SK-N-SH (cell line): ENCODE data around the gene C1GALT1. TPM values are rescaled to one million over a fixed set of nuclear protein-coding genes. Genes with fewer than 3 reads are reported as not detected.

ENCODE experiments used
- CTCF ChIA-PET: fragments of 300-600, 350-600 bp; formaldehyde crosslinking; extraction: SDS; loops from one replicate; lab custom pipeline; 2021; lab: Yijun Ruan, JAX
- POLR2A ChIA-PET: fragments of 350-600 bp; sonication (Branson Sonifier 250); formaldehyde crosslinking; extraction: SDS; loops from one replicate; lab custom pipeline; 2020; ENCODE audit warnings: antibody characterized with exemption, inconsistent platforms; lab: Yijun Ruan, JAX
- DNase-seq: peaks from one replicate; pipeline ENCODE4 v3.0.0; 2012
- H2AFZ ChIP-seq: fragments of 200-600 bp; sonication (generic); 2 replicates; pipeline ENCODE4 v1.8.1; 2016; ENCODE audit warnings: antibody characterized with exemption, mild to moderate bottlenecking, low read depth
- H3F3A ChIP-seq: fragments of 200-600 bp; sonication (generic); replicated peaks from 2 replicates; pipeline ENCODE3; 2016; ENCODE audit warnings: antibody characterized with exemption, mild to moderate bottlenecking; ENCODE audit not compliant: insufficient read depth
- H3K27ac ChIP-seq, 2 experiments: fragments of 200-500 bp in 1 of 2; fragments of 200-600 bp in 1 of 2; sonication (Bioruptor generic) in 1 of 2; sonication (generic), shearing (Covaris generic) in 1 of 2; 2 replicates each; pipeline versions ENCODE4 v1.5.1 to v1.6.1; 2014 to 2016; ENCODE audit warnings: low read depth in 2 of 2, inconsistent platforms in 1 of 2, low read length in 1 of 2, mild to moderate bottlenecking in 1 of 2, mixed read lengths in 1 of 2
- H3K27me3 ChIP-seq: fragments of 200-600 bp; sonication (generic), shearing (Covaris generic); 2 replicates; pipeline ENCODE4 v1.6.1; 2016; ENCODE audit warnings: mixed run types; ENCODE audit not compliant: insufficient read depth
- H3K36me3 ChIP-seq, 2 experiments: fragments of 200-500 bp in 1 of 2; fragments of 200-600 bp in 1 of 2; sonication (Bioruptor generic) in 1 of 2; sonication (generic) in 1 of 2; replicated peaks in 1 of 2; 2 replicates each; pipeline versions ENCODE3 to v1.5.1; 2014 to 2016; ENCODE audit warnings: low read length in 1 of 2, mild to moderate bottlenecking in 1 of 2; ENCODE audit not compliant: insufficient read depth in 2 of 2, control insufficient read depth in 1 of 2
- H3K4me1 ChIP-seq, 2 experiments: fragments of 200-500 bp in 1 of 2; fragments of 200-600 bp in 1 of 2; sonication (Bioruptor generic) in 1 of 2; sonication (generic), shearing (Covaris generic) in 1 of 2; 2 replicates each; pipeline versions ENCODE4 v1.5.1 to v1.6.1; 2014 to 2016; ENCODE audit warnings: low read depth in 1 of 2, low read length in 1 of 2, mixed run types in 1 of 2; ENCODE audit not compliant: insufficient read depth in 2 of 2, control insufficient read depth in 1 of 2
- H3K4me2 ChIP-seq: fragments of 200-600 bp; sonication (generic), shearing (Covaris generic); 2 replicates; pipeline ENCODE4 v1.6.1; 2017; ENCODE audit warnings: mixed run types
- H3K4me3 ChIP-seq, 2 experiments: fragments of 200-500 bp in 1 of 2; fragments of 200-600 bp in 1 of 2; sonication (Bioruptor generic) in 1 of 2; sonication (generic), shearing (Covaris generic) in 1 of 2; 2 replicates each; pipeline versions ENCODE4 v1.5.1 to v1.8.1; 2014 to 2016; ENCODE audit warnings: low read depth in 2 of 2, inconsistent platforms in 1 of 2, low read length in 1 of 2, mild to moderate bottlenecking in 1 of 2, mixed read lengths in 1 of 2, moderate library complexity in 1 of 2
- H3K79me2 ChIP-seq: fragments of 200-600 bp; sonication (generic); 2 replicates; pipeline ENCODE4 v1.8.1; 2017; ENCODE audit warnings: mild to moderate bottlenecking; ENCODE audit not compliant: insufficient read depth
- H3K9ac ChIP-seq: fragments of 200-600 bp; sonication (generic); 2 replicates; pipeline ENCODE4 v1.6.1; 2017; ENCODE audit warnings: mixed run types
- H3K9me2 ChIP-seq: fragments of 200-600 bp; sonication (generic); 2 replicates; pipeline ENCODE4 v1.6.1; 2017; ENCODE audit warnings: mixed run types
- H3K9me3 ChIP-seq: fragments of 200-600 bp; sonication (generic); 2 replicates; pipeline ENCODE4 v1.6.1; 2017; ENCODE audit warnings: mixed run types, mild to moderate bottlenecking, moderate library complexity
- H4K20me1 ChIP-seq: fragments of 200-600 bp; sonication (generic); 2 replicates; pipeline ENCODE4 v1.6.1; 2017; ENCODE audit warnings: mild to moderate bottlenecking, mixed run types; ENCODE audit not compliant: insufficient read depth
- FOSL2 ChIP-seq: IDR thresholded peaks from 2 replicates; pipeline ENCODE4 v1.4.0; 2012; ENCODE audit warnings: low read depth, mild to moderate bottlenecking, moderate library complexity, borderline replicate concordance
- GATA2 ChIP-seq: sonication (generic); formaldehyde crosslinking; IDR thresholded peaks from 2 replicates; pipeline ENCODE4 v1.5.0; 2020; ENCODE audit warnings: mild to moderate bottlenecking, missing genetic modification reagents
- JUND ChIP-seq: IDR thresholded peaks from 2 replicates; pipeline ENCODE4 v1.4.0; 2012
- RAD21 ChIP-seq: IDR thresholded peaks from 2 replicates; pipeline ENCODE4 v1.6.1; 2012; ENCODE audit warnings: mild to moderate bottlenecking, low read length
- SIN3A ChIP-seq: IDR thresholded peaks from 2 replicates; pipeline ENCODE4 v1.6.1; 2012; ENCODE audit warnings: low read depth, mild to moderate bottlenecking, low read length, moderate library complexity, borderline replicate concordance
- WGBS: methylation state at CpG from one replicate; pipeline ENCODE4 v1.1.6; 2017; ENCODE audit warnings: low lambda C conversion rate; 5-methylcytosine and 5-hydroxymethylcytosine counted together
- polyA plus RNA-seq, 3 experiments: library from polyadenylated mRNA; depleted of rRNA; stranded (reverse); fragments of >200 nt; gene quantifications; 2 replicates each; pipeline ENCODE4 v1.2.3, GENCODE V29; 2012
- TF ChIP-seq, protein P1 (sequence below): fragments of 150-350 bp; IDR thresholded peaks from 2 replicates; pipeline ENCODE4 v1.6.1; 2017; ENCODE audit warnings: antibody characterized with exemption, low read length, low read depth, borderline replicate concordance
- TF ChIP-seq, protein P2 (sequence below): IDR thresholded peaks from 2 replicates; pipeline ENCODE4 v1.6.1; 2012; ENCODE audit warnings: mild to moderate bottlenecking, low read depth, low read length, moderate library complexity
- TF ChIP-seq, protein P3 (sequence below): IDR thresholded peaks from 2 replicates; pipeline ENCODE4; 2012

Gene C1GALT1
- polyA plus RNA-seq, 1 of the 3 experiments (the other 2 are of a cell fraction) = 15.2 TPM

DNA sequence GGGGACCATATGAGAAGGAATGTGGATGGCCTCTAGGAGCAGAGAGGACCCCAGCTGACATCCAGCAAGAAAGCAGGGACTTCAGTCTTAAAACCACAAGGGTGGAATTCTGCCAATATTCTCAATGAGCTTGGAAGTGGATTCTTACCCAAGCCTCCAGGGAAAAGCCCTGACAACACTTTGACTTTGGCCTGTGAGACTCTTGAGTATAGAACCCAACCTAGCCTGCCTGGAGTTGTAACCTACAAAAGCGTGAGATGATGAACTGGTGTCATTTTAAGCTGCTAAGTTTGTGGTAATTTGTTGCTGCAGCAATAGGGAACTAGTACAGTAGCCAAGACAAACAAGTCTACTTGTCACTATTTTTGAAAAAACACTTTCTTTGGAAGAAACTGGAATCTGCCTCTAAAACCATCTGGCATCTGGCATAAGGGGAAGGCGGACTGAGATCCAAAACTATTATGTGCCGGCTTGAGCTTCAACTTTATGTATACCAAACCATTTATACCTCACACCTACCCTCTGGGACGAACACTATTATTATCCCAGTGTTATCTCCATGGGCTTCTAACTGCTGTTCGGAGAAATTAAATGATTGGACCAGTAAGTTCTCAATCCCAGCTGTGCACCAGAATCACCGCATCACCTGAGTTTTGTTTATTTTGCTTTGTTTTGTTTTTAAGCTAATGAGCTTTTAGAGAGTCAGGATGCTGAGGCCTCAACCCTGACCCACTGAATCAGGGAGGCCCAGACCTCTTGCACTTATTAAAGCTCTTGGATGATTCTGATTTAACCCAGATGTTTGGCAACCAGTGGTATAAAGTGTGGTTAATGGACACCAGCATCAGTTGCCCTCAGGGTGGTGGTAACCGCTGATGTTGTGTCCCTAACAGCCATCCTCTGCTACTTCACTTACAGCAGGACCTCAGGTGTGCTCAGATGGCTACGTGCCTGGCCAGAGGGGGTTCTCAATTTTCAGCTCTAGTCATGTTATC, 83.0 kb downstream of the C1GALT1 start:
- H3K4me2 ChIP-seq = no peak overlapping the region
- 65% methylated on average over 8 of the region's 8 CpGs for WGBS
- H3K9me3 ChIP-seq = no peaks in the 10 kb centered on the region
- peak; percentile 44 for DNase-seq
- no peaks in the 10 kb centered on the region for H3K27me3 ChIP-seq
- ChIA-PET CTCF (interaction anchor here (0.6 to 1.7 kb wide), 6 partner anchors 8 to 273 kb away, joined by 3 to 6 read pairs (median 3); partner anchors contain the start of gene C1GALT1), POLR2A (no interaction called here)
- no peak overlapping the region for H3K9ac ChIP-seq
- no peaks in the 10 kb centered on the region for H3K79me2 ChIP-seq
- no peak overlapping the region for H3K4me3 ChIP-seq
- no peaks in the 10 kb centered on the region for H3F3A ChIP-seq
- H3K4me1 ChIP-seq = peaks cover 0 to 7% of the 10 kb centered on the region in 2 experiments; a peak in 1 of 4 replicates
- no peak for TF ChIP-seq JUND
- TF ChIP-seq FOSL2 = no peak
- no peak for TF ChIP-seq RAD21
- TF ChIP-seq, protein P1, sequence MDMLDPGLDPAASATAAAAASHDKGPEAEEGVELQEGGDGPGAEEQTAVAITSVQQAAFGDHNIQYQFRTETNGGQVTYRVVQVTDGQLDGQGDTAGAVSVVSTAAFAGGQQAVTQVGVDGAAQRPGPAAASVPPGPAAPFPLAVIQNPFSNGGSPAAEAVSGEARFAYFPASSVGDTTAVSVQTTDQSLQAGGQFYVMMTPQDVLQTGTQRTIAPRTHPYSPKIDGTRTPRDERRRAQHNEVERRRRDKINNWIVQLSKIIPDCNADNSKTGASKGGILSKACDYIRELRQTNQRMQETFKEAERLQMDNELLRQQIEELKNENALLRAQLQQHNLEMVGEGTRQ = no peak
- TF ChIP-seq, protein P2, sequence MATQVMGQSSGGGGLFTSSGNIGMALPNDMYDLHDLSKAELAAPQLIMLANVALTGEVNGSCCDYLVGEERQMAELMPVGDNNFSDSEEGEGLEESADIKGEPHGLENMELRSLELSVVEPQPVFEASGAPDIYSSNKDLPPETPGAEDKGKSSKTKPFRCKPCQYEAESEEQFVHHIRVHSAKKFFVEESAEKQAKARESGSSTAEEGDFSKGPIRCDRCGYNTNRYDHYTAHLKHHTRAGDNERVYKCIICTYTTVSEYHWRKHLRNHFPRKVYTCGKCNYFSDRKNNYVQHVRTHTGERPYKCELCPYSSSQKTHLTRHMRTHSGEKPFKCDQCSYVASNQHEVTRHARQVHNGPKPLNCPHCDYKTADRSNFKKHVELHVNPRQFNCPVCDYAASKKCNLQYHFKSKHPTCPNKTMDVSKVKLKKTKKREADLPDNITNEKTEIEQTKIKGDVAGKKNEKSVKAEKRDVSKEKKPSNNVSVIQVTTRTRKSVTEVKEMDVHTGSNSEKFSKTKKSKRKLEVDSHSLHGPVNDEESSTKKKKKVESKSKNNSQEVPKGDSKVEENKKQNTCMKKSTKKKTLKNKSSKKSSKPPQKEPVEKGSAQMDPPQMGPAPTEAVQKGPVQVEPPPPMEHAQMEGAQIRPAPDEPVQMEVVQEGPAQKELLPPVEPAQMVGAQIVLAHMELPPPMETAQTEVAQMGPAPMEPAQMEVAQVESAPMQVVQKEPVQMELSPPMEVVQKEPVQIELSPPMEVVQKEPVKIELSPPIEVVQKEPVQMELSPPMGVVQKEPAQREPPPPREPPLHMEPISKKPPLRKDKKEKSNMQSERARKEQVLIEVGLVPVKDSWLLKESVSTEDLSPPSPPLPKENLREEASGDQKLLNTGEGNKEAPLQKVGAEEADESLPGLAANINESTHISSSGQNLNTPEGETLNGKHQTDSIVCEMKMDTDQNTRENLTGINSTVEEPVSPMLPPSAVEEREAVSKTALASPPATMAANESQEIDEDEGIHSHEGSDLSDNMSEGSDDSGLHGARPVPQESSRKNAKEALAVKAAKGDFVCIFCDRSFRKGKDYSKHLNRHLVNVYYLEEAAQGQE = no peak
- no peaks in the 10 kb centered on the region for H3K36me3 ChIP-seq
- no peaks in the 10 kb centered on the region for H3K9me2 ChIP-seq
- no peak overlapping the region for H2AFZ ChIP-seq
- no peak overlapping the region; a peak in 1 of 4 replicates for H3K27ac ChIP-seq
- no peaks in the 10 kb centered on the region for H4K20me1 ChIP-seq

DNA sequence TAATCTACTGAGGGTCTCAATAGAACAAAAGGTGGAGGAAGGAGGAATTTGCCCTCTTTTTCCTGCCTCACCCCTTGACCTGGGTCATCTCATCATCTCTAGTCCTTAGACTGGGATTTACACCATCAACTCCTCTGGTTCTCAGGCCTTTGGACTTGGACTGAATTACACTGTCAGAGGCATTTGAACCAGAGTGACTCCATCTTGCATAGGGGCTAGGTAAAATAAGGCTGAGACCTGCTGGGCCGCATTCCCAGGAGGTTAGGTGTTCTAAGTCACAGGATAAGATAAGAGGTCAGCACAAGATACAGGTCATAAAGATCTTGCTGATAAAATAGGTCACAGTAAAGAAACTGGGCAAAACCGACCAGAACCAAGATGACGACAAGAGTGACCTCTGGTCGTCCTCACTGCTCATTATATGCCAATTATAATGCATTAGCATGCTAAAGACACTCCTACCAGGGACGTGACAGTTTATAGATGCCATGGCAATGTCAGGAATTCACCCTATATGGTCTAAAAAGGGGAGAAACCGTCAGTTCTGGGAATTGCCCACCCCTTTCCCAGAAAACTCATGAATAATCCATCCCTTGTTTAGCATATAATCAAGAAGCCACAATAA, 84.0 kb downstream of the C1GALT1 start:
- 51% methylated on average over 6 of the region's 6 CpGs for WGBS
- Histone ChIP-seq H3K9ac (no peak overlapping the region), H3K36me3 (no peaks in the 10 kb centered on the region), H4K20me1 (no peaks in the 10 kb centered on the region), H3K27me3 (no peaks in the 10 kb centered on the region), H3K4me1 (peaks cover 0 to 7% of the 10 kb centered on the region in 2 experiments; a peak in 1 of 4 replicates), H3K9me2 (no peaks in the 10 kb centered on the region), H3K4me2 (no peak overlapping the region), H3K9me3 (no peaks in the 10 kb centered on the region), H3F3A (no peaks in the 10 kb centered on the region), H2AFZ (no peak overlapping the region), H3K79me2 (no peaks in the 10 kb centered on the region), H3K4me3 (no peak overlapping the region), H3K27ac (no peak overlapping the region)
- ChIA-PET POLR2A (no interaction called here), CTCF (interaction anchor here (1.0 kb wide), 1 partner anchor 184 kb away, joined by 3 read pairs; no protein-coding TSS in a partner anchor)
- DNase-seq = no peak
- TF ChIP-seq GATA2 (CRISPR knock-in tag) (no peak), SIN3A (no peak)
- TF ChIP-seq, protein P3, sequence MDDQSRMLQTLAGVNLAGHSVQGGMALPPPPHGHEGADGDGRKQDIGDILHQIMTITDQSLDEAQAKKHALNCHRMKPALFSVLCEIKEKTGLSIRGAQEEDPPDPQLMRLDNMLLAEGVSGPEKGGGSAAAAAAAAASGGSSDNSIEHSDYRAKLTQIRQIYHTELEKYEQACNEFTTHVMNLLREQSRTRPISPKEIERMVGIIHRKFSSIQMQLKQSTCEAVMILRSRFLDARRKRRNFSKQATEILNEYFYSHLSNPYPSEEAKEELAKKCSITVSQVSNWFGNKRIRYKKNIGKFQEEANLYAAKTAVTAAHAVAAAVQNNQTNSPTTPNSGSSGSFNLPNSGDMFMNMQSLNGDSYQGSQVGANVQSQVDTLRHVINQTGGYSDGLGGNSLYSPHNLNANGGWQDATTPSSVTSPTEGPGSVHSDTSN = no peak
- TF ChIP-seq, protein P2 = no peak
